Epidermal melanocyte (primary cell): ENCODE results near the gene KPNA2.
"Not testable (repeated sequence)": the region's sequence is repeated elsewhere in the genome, so short reads cannot be mapped to it uniquely, and the experiment has no call there.

Experiments
- DNase-seq: peaks from one replicate; pipeline ENCODE4 v3.0.0; 2011; ENCODE audit warnings: low spot score; ENCODE audit not compliant: insufficient read length

KPNA2 gene

DNA sequence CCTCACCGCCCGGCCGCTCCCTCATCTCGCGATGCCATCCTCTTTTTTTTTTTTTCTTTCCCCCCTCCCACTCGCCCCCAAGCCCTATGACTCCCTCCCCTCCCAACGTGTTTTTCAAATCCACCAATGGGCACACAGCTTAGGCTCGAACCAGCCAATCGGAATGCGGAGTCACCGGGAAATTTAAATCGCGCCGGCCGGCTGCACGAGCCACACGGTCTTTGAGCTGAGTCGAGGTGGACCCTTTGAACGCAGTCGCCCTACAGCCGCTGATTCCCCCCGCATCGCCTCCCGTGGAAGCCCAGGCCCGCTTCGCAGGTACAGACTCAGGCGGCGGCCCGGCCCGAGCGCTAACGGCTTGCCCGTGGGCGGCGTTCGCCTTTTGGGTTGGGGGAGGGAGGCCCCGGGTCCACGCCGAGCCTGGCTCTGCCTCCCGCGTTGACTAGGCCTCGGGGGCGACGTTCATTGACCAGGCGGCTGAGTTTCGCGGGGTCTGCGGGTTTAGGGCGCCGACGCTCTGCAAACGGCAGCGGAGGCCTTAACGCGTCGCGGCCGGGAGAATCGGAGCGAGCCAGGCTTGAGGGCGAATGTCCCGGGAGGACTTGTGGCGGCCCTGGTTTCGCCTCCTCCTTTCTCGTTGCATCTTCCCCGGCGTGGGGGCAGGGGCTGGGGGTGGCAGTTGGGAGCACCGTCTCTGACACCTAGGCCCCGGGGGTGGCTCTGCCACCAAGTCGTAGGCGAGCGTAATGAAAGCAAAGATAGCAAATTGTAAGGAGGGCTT, at the start of gene KPNA2:
KPNA2 (plus strand) TSS at position 213 of the 781 bp plus-strand sequence. CDS start 1,398 bp downstream, outside the sequence.
- DNase-seq: peak; percentile 99

DNA sequence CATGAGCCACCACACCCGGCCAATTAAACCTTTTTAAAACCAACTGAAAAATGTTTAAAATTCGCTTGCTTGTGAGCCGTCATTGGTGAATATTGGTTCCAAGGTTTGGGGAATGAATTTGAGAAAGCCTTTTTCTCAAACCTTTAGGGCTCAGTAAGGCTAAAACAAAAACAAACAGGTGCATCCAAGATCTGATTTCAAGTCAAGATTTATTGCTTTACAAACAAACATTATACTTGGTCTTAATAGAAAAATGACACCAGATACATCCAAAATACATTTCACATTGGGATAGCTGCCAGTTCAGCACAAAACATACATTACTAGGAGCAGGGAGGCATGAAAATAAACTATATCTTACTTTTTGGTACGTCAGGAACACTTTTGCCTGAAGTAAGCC, 44.6 kb upstream of the KPNA2 start:
- no peak for DNase-seq

DNA sequence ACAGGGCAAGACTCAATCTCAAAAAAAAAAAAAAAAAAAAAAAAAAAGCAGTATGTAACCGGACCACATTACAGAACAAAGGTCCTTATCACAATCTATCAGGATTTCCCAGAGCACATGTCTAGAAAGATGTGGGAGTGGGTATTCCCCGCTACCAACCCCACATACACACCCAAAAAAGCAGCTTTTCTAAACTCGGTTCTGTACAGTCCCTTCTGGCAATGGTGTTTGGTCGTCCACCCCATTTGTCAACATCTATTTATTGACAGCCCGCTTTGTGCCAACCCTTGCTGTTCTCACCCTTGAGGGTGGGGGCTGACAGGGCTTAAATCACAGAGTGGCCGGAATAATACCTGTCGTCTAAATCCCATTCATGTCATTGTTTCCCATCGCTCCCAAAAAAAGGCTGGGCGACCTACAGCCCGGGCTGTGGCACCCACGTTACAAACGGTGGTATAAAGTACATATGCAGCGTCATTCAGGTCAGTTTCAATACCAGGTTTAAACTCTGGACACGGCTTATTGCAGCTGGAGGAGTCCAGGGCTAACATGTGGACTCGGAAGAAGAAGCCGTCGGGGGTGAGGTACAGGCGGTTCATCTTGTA, 42.9 kb upstream of the KPNA2 start:
- DNase-seq: no peak

DNA sequence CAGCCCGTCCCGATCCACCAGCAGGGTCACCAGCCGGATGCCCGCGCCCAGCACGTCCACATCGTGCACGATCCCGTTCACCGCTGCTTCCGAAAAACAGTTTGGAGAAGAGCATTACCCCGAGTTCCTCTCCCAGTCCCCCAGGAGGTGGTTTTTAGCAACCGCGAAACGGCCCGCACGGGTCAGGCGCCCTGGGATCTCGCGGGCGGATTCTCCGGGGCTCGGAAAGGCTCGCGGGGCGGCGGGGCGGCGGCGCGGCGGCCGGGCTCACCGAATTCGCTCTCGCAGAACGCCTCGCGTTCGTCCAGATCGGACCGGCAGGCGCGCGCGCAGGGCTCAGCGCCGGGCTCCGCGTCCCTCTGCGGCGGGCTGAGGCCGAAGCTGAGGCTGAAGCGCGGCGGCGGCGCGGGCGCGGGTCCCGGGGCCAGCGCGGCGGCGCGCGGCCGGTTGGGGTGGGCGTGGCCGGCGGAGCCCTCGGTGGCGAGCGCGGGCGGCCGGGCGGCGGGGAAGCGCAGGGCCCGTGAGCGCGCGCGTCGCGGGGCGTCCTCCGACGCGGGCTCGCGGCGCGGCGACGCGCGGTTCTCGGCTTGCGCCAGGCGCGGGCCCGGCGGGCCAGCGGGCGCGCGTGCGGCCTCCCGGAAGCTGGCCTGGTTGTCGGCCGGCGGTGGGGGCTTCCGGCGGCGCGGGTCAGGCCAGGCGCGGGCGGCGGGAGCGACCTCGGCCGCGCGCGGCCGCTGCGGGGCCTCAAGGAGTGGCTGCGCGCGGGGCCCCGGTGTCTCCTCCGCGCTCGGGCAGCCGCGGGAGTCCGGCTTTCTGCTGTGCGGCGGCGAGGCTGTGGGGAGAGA, 42.2 kb upstream of the KPNA2 start:
- peak; percentile 74 for DNase-seq

DNA sequence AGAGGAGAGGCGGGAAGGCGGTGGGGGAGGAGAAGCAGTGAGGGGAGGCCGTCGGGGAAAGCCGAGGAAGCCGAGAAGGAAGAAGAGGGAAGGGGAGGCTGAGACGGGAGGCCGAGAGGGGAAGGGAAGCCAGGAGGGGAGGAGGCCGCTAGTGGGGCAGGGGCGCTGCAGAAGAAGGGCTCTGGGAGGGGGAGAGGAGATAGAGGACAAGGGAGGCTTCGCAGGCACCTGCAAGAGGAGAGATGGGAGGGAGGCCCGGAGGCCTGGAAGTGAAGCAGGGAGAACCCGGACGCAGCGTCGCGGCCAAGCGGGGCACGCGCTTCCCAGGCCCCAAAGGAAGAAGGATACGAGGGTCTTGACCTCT, 41.6 kb upstream of the KPNA2 start:
- no peak for DNase-seq

DNA sequence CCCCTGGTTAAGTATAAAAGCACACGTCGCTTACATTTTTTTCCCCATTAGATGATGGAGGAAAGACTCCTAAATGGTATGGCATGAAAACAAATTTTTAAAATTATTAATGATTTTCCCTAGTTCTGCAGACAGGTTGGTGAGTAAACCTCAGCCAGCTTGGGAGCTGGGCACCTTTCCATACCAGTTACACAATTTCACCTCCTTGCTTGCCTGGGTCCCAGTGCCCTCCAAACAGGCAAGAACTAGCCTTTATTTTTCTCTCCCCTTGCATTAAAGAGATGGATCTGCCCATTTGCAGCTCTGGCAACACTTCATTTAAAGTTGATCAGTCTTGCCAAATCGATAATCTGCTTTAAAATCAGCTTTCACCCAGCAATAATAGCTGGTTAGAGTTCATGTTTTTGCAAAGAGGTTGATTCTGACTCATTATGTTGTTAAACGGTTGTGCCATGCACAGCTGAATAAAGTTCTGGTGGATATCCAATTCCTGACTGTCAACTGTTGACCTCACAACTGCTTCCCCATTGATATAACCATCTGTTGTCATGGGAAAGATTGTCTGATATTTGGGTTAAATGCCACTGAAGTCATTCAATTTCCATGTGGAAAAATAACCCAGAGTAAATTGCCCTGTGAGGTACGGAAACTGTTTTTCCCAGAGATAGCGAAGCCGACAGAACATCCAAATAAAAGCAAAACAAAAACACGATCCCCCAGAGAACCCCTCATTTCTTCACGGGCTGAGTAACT, 40.5 kb upstream of the KPNA2 start:
- no peak for DNase-seq

DNA sequence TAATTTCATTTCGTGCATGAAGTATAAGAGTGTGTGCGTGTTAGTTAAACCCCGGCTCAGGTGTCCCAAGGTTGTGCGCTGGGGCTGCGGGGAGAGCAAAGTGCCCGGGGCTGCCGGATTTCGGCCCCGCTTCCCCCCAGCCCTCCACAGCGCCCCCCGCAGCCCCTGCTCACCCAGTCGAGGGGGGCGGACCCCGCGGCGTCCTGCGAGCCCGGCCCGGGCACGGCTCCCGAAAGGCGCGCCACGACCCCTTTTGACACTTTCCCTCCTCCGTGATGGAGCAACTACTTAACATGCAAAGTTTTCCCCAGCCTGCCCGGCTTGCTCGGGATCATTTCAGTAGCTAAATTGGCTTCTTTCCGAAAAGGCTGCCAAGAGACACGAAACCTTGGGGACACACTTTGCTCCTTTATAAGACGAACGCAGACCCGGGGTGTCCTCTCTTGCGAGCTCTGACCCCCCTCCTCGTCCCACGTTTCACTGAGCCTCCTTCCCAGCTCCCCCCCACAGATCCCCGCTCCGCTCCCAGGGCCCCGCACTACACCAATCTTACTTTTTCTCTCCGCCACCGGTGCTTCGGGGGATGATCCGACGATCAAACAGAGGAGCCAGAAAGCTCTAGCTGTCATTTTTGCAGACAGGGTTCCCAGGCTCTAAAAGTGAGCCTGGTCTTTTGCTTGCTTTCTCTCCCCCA, 39.8 kb upstream of the KPNA2 start:
- DNase-seq: no peak

DNA sequence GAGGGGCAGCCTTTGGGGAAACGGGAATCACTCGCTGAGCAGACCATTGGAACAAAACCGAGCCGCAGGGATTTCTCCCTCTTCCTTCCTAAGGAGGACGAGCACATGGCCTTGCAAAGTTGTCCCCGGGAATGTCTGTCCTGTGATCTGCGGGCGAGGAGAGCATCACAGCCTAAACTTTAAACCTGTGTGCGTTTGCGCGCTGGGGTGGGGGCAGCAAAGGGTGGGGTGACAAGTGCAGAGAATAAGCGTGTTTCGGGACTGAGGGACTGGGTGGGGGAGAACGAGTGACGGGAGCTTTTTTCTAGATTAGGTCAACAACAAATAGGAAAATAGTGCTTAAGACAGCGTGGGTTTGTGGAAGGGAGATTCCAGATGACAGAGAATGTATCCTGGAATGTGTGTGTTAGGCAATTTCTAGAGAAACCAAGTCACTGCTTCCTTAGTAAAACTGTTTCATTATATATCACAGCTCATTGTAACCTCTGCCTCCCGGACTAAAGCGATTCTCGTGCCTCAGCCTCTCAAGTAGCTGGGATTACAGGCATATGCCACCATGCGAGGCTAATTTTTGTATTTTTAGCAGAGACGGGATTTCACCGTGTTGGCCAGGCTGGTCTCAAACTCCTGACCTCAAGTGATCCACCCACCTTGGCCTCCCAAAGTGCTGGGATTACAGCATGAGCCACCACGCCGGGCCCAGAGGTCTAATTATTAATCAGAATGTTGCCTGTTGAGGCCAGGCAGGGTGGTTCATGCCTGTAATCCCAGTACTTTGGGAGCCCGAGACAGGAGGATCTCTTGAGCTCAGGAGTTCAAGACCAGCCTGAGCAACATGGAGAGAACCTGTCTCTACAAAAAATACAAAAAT, 39.0 kb upstream of the KPNA2 start, which contains the start of gene C17orf58:
C17orf58 (minus strand) TSS at position 169 of the 871 bp plus-strand sequence. CDS start 271 bp downstream, outside the sequence.
- DNase-seq: not testable (repeated sequence)

DNA sequence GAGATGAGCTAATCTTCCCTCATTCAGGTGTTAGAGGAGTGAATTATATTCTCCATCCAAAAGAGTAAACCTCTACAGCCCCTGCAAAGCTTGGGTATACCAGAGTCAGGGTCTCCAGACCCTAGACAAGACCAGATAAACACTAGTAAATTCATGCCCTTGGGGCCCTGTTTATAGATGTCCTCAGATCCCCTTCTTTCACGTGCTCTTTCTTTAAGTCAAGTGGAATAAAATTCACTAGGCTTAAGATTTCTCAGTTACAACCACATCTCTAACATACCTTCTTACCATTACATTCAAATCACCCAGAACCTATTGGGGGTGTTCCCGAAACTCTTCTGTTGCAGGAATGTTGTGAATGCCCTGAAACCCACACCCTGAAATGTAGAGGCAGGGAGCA, 37.1 kb upstream of the KPNA2 start:
- DNase-seq: no peak

DNA sequence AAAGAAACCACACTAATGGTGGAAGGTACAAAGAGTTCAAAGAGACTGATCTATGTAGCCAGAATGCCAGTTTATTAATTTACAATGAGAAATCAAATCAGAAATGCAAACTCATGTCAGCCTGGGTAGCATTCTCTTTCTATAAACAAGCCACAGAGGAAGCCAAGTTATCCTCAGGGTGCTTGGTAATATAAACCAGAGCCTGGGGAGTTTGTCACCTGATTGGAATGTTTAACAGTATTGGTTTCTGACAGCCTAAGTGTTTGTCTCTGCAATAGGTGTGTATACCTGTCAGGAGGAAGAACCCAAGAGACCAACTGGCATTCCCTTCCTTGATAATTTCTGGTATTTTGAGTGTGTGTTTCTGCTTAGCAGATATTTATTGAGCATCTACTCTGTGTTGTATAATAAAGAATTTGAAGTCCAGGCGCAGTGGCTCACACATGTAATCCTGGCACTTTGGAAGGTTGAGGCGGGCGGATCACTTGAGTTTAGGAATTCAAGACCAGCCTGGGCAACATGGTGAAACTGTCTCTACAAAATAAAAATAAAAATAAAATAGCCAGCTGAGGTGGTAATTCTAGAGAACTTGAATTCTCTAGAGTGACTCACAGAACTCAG, 36.1 kb upstream of the KPNA2 start:
- no peak for DNase-seq

DNA sequence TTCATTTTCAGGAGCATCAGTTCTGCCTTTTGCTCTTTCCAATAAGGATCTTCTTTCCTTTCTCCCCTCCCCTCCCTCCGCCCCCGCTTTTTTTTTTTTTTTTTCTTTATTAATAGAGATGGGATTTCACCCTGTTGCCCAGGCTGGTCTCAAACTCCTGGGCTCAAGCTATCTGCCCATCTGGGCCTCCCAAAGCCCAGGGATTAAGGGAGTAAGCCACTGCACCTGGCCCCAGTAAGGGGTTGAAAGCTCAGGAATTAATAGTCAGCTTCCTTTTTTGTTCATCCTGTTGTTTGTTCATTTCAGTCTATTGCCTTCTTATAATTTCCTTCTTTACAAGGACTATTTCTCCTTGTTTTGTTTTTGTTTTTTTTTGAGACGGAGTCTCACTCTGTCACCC, 31.3 kb upstream of the KPNA2 start:
- DNase-seq: no peak

DNA sequence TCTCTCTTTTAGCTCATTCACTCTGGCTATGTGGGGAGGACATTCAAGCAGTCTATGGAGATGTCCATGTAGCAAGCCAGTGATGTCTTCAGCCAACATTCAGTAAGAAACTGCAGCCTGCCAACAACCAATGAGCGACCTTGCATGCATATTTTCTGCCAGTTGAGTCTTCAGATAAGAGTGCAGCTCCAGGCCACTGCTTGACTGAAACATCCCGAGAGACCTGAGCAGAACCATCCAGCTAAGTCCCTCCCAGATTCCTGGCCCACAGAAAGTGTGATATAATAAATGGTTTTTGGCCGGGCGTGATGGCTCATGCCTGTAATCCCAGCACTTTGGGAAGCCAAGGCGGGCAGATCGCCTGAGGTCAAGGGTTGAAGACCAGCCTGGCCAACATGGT, 28.7 kb upstream of the KPNA2 start:
- DNase-seq: no peak

DNA sequence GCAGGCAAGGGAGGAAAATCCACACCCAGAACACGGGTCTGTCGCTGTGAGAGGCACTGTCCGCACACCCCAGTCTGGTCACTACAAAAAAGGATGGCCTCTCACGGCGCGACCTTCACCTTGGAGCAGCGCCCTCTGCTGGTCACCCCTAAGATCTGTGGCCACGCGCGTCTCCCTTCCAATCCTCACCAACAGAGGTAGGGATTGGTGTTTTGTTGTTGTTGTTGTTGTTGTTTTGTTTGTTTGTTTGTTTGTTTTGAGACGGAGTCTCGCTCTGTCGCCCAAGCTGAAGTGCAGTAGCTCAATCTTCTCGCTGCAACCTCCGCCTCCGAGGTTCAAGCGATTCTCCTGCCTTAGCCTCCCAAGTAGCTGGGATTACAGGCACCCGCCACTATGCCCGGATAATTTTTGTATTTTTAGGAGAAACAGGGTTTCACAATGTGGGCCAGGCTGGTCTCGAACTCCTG, 24.3 kb upstream of the KPNA2 start:
- DNase-seq: peak; percentile 50

DNA sequence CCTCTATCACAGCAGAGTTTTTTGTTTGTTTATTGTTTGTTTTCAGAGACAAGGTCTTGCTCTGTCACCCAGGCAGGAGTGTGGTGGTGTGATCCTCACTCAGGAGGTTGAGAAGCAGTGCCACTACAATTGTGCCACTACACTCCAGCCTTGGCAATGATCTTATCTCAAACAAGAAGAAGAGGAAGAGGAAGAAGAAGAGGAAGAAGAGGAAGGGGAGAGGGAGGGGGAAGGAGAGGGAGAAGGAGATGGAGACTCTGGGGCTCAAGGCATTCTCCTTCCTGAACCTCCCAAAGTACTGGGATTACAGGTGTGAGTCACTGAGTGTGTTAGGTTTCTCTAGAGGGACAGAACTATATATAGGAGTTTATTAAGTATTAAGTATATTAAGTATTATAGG, 22.1 kb upstream of the KPNA2 start:
- no peak for DNase-seq

DNA sequence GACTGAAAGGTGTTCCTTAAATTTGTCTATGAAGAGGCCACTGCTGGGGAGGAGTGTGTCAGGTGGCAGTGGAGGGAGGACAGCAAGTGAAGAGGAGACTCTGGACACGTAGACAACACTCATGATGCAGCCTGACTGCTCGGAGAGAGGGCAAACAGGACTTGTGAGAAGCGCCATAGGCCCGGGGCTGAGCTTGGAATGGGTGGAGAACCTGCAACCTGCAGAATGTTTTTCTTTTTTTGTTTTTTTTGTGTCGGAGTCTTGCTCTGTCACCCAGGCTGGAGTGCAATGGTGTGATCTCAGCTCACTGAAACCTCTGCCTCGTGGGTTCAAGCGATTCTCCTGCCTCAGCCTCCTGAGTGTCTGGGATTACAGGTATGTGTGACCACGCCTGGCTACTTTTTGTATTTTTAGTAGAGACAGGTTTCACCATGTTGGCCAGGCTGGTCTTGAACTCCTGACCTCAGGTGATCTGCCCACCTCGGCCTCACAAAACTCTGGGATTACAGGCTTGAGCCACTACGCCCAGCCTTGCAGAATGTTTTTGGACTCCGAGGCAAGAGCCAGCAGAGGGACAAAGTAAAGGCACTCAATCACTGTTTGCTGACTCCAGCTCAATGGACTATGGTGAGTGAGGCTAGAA, 20.3 kb upstream of the KPNA2 start:
- no peak for DNase-seq

DNA sequence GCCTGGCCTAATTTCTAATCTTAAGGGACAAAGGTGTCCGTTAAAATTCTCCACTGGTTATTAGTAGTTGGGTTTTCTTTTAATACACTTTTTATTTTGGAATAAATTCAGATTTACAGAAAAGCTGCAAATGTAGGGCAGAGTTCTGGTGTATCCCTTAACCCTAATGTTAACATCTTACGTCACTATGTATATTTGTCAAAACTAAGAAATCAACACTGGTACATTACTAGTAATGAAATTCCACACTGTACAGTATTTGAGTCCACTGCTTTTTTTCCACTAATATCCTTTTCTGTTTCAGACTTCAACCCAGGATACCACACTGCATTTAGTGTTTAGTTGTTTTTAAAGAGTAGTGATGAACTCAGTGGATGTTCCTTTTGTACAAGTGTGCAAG, 18.7 kb upstream of the KPNA2 start:
- no peak for DNase-seq

DNA sequence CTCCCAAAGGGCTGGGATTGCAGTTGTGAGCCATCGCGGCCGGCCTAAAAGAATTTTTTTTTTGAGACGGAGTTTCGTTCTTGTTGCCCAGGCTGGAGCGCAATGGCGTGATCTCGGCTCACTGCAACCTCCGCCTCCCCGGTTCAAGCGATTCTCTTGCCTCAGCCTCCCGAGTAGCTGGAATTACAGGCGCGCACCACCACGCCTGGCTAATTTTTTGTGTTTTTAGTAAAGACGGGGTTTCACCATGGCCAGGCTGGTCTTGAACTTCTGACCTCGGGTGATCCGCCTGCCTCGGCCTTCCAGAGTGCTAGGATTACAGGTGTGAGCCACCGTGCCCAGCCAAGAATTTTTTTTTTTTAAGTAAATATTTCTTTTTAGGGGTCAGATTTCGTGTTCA, 17.0 kb upstream of the KPNA2 start:
- not testable (repeated sequence) for DNase-seq

DNA sequence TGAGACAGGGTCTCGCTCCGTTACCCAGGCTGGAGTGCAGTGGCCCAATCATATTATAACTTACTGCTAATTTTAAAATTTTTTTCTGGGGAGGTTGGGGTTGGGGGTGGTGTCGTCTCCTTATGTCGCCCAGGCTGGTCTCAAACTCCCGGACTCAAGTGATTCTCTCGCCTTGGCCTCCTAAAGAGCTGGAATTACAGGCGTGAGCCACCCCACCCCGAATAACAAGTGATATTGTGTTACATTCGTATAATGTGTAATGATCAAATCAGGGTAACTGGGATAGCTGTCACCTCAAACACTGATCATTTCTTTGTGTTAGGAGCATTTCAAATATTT, 16.2 kb upstream of the KPNA2 start:
- no peak for DNase-seq
